HepG2 (cell line): ENCODE measurements around the gene RIPOR3. TPM values are rescaled to one million over a fixed set of nuclear protein-coding genes. Genes with fewer than 3 reads are reported as not detected.

Experiments
- ATAC-seq: fragments of 200-7000 bp; cut with Tn5 transposase; 3 replicates; pipeline ENCODE4 v1.9.1; 2020; ENCODE audit warnings: mild to moderate bottlenecking, moderate library complexity
- BruUV-seq: library from RNA; stranded (reverse); fragments of 400-500 nt; replicated peaks from 2 replicates; lab custom pipeline; 2021; lab: Mats Ljungman, UMichigan
- CTCF ChIA-PET: fragments of 300-600 bp; formaldehyde crosslinking; extraction: SDS; loops from one replicate; lab custom pipeline; 2021; ENCODE audit warnings: low total read pairs, inconsistent platforms, low intra/inter-chr PET ratio; lab: Yijun Ruan, JAX
- POLR2A ChIA-PET: fragments of 350-600 bp; sonication (Branson Sonifier 250); formaldehyde crosslinking; loops from one replicate; lab custom pipeline; 2020; ENCODE audit warnings: antibody characterized with exemption, inconsistent platforms; lab: Yijun Ruan, JAX
- DNase-seq: peaks from one replicate; pipeline ENCODE4 v3.0.0-alpha.2; 2015; ENCODE audit warnings: low spot score
- FAIRE-seq: peaks from 3 replicates; lab custom pipeline; 2011; peaks lifted over from hg19 to GRCh38; lab: Jason Lieb, UNC
- H2AFZ ChIP-seq: one replicate; pipeline ENCODE4 v1.6.1; 2011; ENCODE audit warnings: low read length, inconsistent platforms
- H3K27ac ChIP-seq: fragments of 300-600 bp; 3 replicates; pipeline ENCODE4 v1.8.0; 2011; ENCODE audit warnings: mixed run types, mild to moderate bottlenecking, mixed read lengths, low read length, inconsistent platforms; ENCODE audit not compliant: insufficient read depth; ENCODE audit errors: extremely low read length
- H3K27me3 ChIP-seq, 2 experiments: fragments of 200-600 bp in 1 of 2; 2 replicates in 1 of 2; 3 replicates in 1 of 2; pipeline versions ENCODE4 v1.6.0 to v1.8.0; 2011; ENCODE audit warnings: low read length in 2 of 2, mild to moderate bottlenecking in 2 of 2, moderate library complexity in 2 of 2, inconsistent platforms in 1 of 2; ENCODE audit not compliant: insufficient read depth in 2 of 2, control insufficient read depth in 1 of 2
- H3K36me3 ChIP-seq, 2 experiments: fragments of 200-600 bp in 1 of 2; replicated peaks in 1 of 2; 2 replicates in 1 of 2; 3 replicates in 1 of 2; pipeline versions ENCODE4 v1.5.1 to v1.8.0; 2011; ENCODE audit warnings: low read length in 2 of 2, inconsistent platforms in 1 of 2; ENCODE audit not compliant: insufficient read depth in 2 of 2, control insufficient read depth in 1 of 2
- H3K4me1 ChIP-seq: 2 replicates; pipeline ENCODE4 v1.5.1; 2012; ENCODE audit warnings: low read length, inconsistent platforms; ENCODE audit not compliant: insufficient read depth
- H3K4me2 ChIP-seq: 2 replicates; pipeline ENCODE4 v1.6.0; 2011; ENCODE audit warnings: low read depth, low read length, inconsistent platforms
- H3K4me3 ChIP-seq, 3 experiments: fragments of 200-600 bp in 1 of 3; sonication (generic), shearing (Covaris generic) in 1 of 3; replicated peaks in 1 of 3; 2 replicates each; pipeline ENCODE4 v1.5.1; 2011 to 2016; ENCODE audit warnings: low read length in 3 of 3, inconsistent platforms in 2 of 3, low read depth in 2 of 3, mild to moderate bottlenecking in 2 of 3, control low read depth in 1 of 3, mixed read lengths in 1 of 3; ENCODE audit not compliant: insufficient read depth in 1 of 3
- H3K79me2 ChIP-seq: one replicate; pipeline ENCODE4 v1.6.1; 2011; ENCODE audit warnings: low read length, inconsistent platforms; ENCODE audit not compliant: insufficient read depth
- H3K9ac ChIP-seq: 2 replicates; pipeline ENCODE4 v1.6.0; 2011; ENCODE audit warnings: mild to moderate bottlenecking, low read depth, low read length, inconsistent platforms; ENCODE audit not compliant: insufficient read depth
- H3K9me3 ChIP-seq: 2 replicates; pipeline ENCODE4 v1.5.1; 2012; ENCODE audit warnings: mild to moderate bottlenecking, low read length
- H4K20me1 ChIP-seq: 2 replicates; pipeline ENCODE4 v1.6.0; 2011; ENCODE audit warnings: inconsistent platforms, mild to moderate bottlenecking, low read length, moderate library complexity; ENCODE audit not compliant: insufficient read depth
- ARNT ChIP-seq: fragments of 450-650 bp; IDR thresholded peaks from 2 replicates; pipeline ENCODE4 v1.6.1; 2017
- EP300 ChIP-seq, 3 experiments: sonication (generic) in 1 of 3; formaldehyde crosslinking in 1 of 3; IDR thresholded peaks; 2 replicates each; pipeline versions ENCODE4 v1.5.1 to v1.6.1; 2011 to 2020; ENCODE audit warnings: low read depth in 2 of 3, low read length in 2 of 3, borderline replicate concordance in 1 of 3, improper control_type of control experiment in 1 of 3, mild to moderate bottlenecking in 1 of 3, missing genetic modification reagents in 1 of 3, moderate library complexity in 1 of 3
- NR3C1 ChIP-seq: sonication (generic); formaldehyde crosslinking; IDR thresholded peaks from 2 replicates; pipeline ENCODE4 v1.4.0; 2020; ENCODE audit warnings: missing genetic modification reagents
- POLR2AphosphoS5 ChIP-seq: IDR thresholded peaks from 2 replicates; pipeline ENCODE4 v1.6.1; 2012; ENCODE audit warnings: low read depth, low read length
- ZNF101 ChIP-seq: sonication (generic); formaldehyde crosslinking; IDR thresholded peaks from 2 replicates; pipeline ENCODE4 v1.4.0; 2020; ENCODE audit warnings: mild to moderate bottlenecking, low read depth, missing genetic modification reagents, borderline replicate concordance
- ZNF558 ChIP-seq: sonication (generic); formaldehyde crosslinking; IDR thresholded peaks from 2 replicates; pipeline ENCODE4 v1.9.0; 2022; ENCODE audit warnings: mild to moderate bottlenecking, missing genetic modification reagents, borderline replicate concordance
- ZNF652 ChIP-seq: IDR thresholded peaks from 2 replicates; pipeline ENCODE4 v1.6.1; 2016; ENCODE audit warnings: low read depth, borderline replicate concordance
- WGBS: methylation state at CpG from one replicate; pipeline ENCODE4 v1.1.6; 2017; ENCODE audit warnings: low lambda C conversion rate; 5-methylcytosine and 5-hydroxymethylcytosine counted together
- in situ Hi-C: cut with HindIII; loops from 2 replicates; pipeline ENCODE4 v1.10.0; 2017; ENCODE audit warnings: low pct_unique_long_range_greater_than_20kb; ENCODE audit not compliant: extremely low pct_ligation_motif_present
- intact Hi-C: fragments of 100-400 bp; cut with micrococcal nuclease; formaldehyde crosslinking; loops from one replicate; pipeline ENCODE4 v1.10.0; 2022; ENCODE audit not compliant: unreplicated experiment
- polyA plus RNA-seq, 8 experiments: library from polyadenylated mRNA; depleted of rRNA in 3 of 8; stranded (reverse) in 7 of 8; unstranded in 1 of 8; fragments of >200 nt; fragmentation: Illumina TruSeq in 4 of 8; extraction: Trizol in 4 of 8; gene quantifications; 2 replicates each; pipeline versions ENCODE4 v1.2.1 to v1.2.3, GENCODE V29; 2011 to 2016; ENCODE audit warnings: low read depth in 4 of 8, missing spikeins in 1 of 8, mixed read lengths in 1 of 8; ENCODE audit not compliant: insufficient read depth in 1 of 8
- total RNA-seq, 5 experiments: library from RNA; depleted of rRNA; stranded (reverse); fragments of >200 nt; fragmentation: Illumina TruSeq; extraction: Trizol; gene quantifications; 2 replicates each; pipeline ENCODE4 v1.2.3, GENCODE V29; 2016; ENCODE audit warnings: low read depth in 1 of 5
- TF ChIP-seq, protein P1 (sequence below): sonication (generic); formaldehyde crosslinking; IDR thresholded peaks from 2 replicates; pipeline ENCODE4 v1.4.0; 2020; ENCODE audit warnings: low read depth, mild to moderate bottlenecking, missing genetic modification reagents
- TF ChIP-seq, protein P2 (sequence below): sonication (generic); formaldehyde crosslinking; IDR thresholded peaks from 2 replicates; pipeline ENCODE4 v1.4.0; 2020; ENCODE audit warnings: missing genetic modification reagents
- TF ChIP-seq, protein P3 (sequence below): sonication (generic); formaldehyde crosslinking; IDR thresholded peaks from 2 replicates; pipeline ENCODE4 v1.8.1; 2023; ENCODE audit warnings: missing genetic modification reagents, mild to moderate bottlenecking, borderline replicate concordance
- TF ChIP-seq, protein P4 (sequence below): sonication (generic); formaldehyde crosslinking; IDR thresholded peaks from 2 replicates; pipeline ENCODE4 v1.4.0; 2020; ENCODE audit warnings: mild to moderate bottlenecking, low read depth, missing genetic modification reagents
- TF ChIP-seq, protein P5 (sequence below): sonication (generic); formaldehyde crosslinking; IDR thresholded peaks from 2 replicates; pipeline ENCODE4 v1.5.1; 2020; ENCODE audit warnings: missing genetic modification reagents, mild to moderate bottlenecking, borderline replicate concordance
- TF ChIP-seq, protein P6 (sequence below): fragments of 450-650 bp; IDR thresholded peaks from 2 replicates; pipeline ENCODE4 v1.6.1; 2017; ENCODE audit warnings: mild to moderate bottlenecking

Gene RIPOR3
- total and polyA plus RNA-seq, 2 of the 13 experiments (the other 11 are each of a cell fraction or from before 2014, with no cell fraction given): 0.18 TPM; not detected in 1

DNA sequence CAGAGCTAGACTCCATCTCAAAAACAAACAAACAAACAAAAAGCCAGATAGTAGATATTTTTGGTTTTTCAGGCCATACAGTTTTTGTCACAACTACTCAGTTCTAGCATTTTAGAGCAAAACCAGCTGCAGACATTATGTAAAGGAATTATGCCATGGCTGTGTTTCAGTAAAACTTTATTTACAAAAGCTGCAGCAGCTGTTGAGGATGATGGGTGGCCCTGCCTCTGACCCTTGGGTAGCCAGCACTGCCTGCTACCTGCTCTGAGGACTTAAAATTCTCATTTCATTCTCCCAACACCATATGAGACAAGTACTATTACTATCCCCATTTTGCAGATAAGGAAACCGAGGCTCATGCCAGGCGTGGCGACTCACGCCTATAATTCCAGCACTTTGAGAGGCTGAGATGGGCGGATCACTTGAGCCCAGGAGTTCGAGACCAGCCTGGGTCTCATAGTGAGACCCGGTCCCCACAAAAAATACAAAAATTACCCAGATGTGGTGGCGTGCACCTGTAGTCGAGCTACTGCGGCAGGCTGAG, 56.3 kb downstream of the RIPOR3 start:
- CTCF ChIA-PET: interaction anchor here (0.7 to 1.8 kb wide), 4 partner anchors 9 to 76 kb away, joined by 3 to 13 read pairs (median 3); no protein-coding TSS in a partner anchor
- H4K20me1 ChIP-seq: no peaks in the 10 kb centered on the region
- FAIRE-seq (no peak), DNase-seq (no peak), ATAC-seq (no peak)
- no peaks in the 10 kb centered on the region for H3K9me3 ChIP-seq
- H2AFZ ChIP-seq: no peak overlapping the region
- H3K4me2 ChIP-seq: peak overlapping the region; percentile 84
- intact Hi-C loops (no loop called here), in situ Hi-C loops (loop anchor here (25.0 kb wide), 1 partner anchor 102 kb away; the partner anchor contains the start of gene PARD6B)
- H3K4me1 ChIP-seq: peaks cover 27% of the 10 kb centered on the region
- no peak overlapping the region for H3K27ac ChIP-seq
- no peaks in the 10 kb centered on the region for H3K79me2 ChIP-seq
- no peak overlapping the region for H3K9ac ChIP-seq
- no peak overlapping the region; a peak in 1 of 6 replicates for H3K4me3 ChIP-seq
- BruUV-seq: no TSS peak
- no peaks in the 10 kb centered on the region for H3K36me3 ChIP-seq
- 60% methylated on average over 10 of the region's 10 CpGs for WGBS
- POLR2A ChIA-PET: interaction anchor here (0.9 to 1.9 kb wide), 2 partner anchors 95 to 109 kb away, joined by 3 to 7 read pairs; no protein-coding TSS in a partner anchor
- peaks cover 17 to 60% of the 10 kb centered on the region in 2 experiments for H3K27me3 ChIP-seq
- TF ChIP-seq ZNF101 (CRISPR knock-in tag) (no peak), POLR2AphosphoS5 (no peak), EP300 (IDR thresholded peaks at IDR 0.05; ENCODE audit: low read depth in 2 of 2, low read length in 2 of 2) (no peak), EP300 (CRISPR knock-in tag; IDR thresholded peaks at IDR 0.05; ENCODE audit: borderline replicate concordance) (peak; percentile 43; the same call in 1 of the 2 replicates), ZNF558 (no peak), NR3C1 (0 out of 2 replicates have a peak, but pooled peaks have one; percentile 62), ZNF652 (CRISPR knock-in tag) (no peak), ARNT (no peak)
- TF ChIP-seq, protein P1, sequence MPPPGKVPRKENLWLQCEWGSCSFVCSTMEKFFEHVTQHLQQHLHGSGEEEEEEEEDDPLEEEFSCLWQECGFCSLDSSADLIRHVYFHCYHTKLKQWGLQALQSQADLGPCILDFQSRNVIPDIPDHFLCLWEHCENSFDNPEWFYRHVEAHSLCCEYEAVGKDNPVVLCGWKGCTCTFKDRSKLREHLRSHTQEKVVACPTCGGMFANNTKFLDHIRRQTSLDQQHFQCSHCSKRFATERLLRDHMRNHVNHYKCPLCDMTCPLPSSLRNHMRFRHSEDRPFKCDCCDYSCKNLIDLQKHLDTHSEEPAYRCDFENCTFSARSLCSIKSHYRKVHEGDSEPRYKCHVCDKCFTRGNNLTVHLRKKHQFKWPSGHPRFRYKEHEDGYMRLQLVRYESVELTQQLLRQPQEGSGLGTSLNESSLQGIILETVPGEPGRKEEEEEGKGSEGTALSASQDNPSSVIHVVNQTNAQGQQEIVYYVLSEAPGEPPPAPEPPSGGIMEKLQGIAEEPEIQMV (CRISPR knock-in tag): no peak
- TF ChIP-seq, protein P2, sequence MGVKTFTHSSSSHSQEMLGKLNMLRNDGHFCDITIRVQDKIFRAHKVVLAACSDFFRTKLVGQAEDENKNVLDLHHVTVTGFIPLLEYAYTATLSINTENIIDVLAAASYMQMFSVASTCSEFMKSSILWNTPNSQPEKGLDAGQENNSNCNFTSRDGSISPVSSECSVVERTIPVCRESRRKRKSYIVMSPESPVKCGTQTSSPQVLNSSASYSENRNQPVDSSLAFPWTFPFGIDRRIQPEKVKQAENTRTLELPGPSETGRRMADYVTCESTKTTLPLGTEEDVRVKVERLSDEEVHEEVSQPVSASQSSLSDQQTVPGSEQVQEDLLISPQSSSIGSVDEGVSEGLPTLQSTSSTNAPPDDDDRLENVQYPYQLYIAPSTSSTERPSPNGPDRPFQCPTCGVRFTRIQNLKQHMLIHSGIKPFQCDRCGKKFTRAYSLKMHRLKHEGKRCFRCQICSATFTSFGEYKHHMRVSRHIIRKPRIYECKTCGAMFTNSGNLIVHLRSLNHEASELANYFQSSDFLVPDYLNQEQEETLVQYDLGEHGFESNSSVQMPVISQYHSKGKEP (CRISPR knock-in tag): 0 out of 2 replicates have a peak, but pooled peaks have one; percentile 46
- TF ChIP-seq, protein P3, sequence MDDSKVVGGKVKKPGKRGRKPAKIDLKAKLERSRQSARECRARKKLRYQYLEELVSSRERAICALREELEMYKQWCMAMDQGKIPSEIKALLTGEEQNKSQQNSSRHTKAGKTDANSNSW: no peak
- TF ChIP-seq, protein P4, sequence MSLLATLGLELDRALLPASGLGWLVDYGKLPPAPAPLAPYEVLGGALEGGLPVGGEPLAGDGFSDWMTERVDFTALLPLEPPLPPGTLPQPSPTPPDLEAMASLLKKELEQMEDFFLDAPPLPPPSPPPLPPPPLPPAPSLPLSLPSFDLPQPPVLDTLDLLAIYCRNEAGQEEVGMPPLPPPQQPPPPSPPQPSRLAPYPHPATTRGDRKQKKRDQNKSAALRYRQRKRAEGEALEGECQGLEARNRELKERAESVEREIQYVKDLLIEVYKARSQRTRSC (CRISPR knock-in tag): no peak
- TF ChIP-seq, protein P5, sequence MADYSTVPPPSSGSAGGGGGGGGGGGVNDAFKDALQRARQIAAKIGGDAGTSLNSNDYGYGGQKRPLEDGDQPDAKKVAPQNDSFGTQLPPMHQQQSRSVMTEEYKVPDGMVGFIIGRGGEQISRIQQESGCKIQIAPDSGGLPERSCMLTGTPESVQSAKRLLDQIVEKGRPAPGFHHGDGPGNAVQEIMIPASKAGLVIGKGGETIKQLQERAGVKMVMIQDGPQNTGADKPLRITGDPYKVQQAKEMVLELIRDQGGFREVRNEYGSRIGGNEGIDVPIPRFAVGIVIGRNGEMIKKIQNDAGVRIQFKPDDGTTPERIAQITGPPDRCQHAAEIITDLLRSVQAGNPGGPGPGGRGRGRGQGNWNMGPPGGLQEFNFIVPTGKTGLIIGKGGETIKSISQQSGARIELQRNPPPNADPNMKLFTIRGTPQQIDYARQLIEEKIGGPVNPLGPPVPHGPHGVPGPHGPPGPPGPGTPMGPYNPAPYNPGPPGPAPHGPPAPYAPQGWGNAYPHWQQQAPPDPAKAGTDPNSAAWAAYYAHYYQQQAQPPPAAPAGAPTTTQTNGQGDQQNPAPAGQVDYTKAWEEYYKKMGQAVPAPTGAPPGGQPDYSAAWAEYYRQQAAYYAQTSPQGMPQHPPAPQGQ (CRISPR knock-in tag): no peak
- TF ChIP-seq, protein P6, sequence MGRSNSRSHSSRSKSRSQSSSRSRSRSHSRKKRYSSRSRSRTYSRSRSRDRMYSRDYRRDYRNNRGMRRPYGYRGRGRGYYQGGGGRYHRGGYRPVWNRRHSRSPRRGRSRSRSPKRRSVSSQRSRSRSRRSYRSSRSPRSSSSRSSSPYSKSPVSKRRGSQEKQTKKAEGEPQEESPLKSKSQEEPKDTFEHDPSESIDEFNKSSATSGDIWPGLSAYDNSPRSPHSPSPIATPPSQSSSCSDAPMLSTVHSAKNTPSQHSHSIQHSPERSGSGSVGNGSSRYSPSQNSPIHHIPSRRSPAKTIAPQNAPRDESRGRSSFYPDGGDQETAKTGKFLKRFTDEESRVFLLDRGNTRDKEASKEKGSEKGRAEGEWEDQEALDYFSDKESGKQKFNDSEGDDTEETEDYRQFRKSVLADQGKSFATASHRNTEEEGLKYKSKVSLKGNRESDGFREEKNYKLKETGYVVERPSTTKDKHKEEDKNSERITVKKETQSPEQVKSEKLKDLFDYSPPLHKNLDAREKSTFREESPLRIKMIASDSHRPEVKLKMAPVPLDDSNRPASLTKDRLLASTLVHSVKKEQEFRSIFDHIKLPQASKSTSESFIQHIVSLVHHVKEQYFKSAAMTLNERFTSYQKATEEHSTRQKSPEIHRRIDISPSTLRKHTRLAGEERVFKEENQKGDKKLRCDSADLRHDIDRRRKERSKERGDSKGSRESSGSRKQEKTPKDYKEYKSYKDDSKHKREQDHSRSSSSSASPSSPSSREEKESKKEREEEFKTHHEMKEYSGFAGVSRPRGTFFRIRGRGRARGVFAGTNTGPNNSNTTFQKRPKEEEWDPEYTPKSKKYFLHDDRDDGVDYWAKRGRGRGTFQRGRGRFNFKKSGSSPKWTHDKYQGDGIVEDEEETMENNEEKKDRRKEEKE: no peak
